Erythroblast (primary cell): ENCODE results near the gene HDAC4.

Experiments used
- GATA1 ChIP-seq: IDR thresholded peaks from 2 replicates; pipeline ENCODE4 v1.6.1; 2011; ENCODE audit warnings: low read depth, mild to moderate bottlenecking, control low read depth, low read length, moderate library complexity
- POLR2A ChIP-seq: IDR thresholded peaks from 2 replicates; pipeline ENCODE4 v1.6.1; 2011; ENCODE audit warnings: mild to moderate bottlenecking, low read length

GRCh38 chr2:239343946-239344856 is 56.6 kb downstream of the HDAC4 start:
- TF ChIP-seq POLR2A (no peak), GATA1 (no peak)
